Panc1 (cell line): Measurements from ENCODE around the gene RAET1E. TPM values are rescaled to one million over a fixed set of nuclear protein-coding genes. Genes with fewer than 3 reads are reported as not detected.

ENCODE experiments used
- ATAC-seq: fragments of 200-7000 bp; cut with Tn5 transposase; 2 replicates; pipeline ENCODE4 v1.9.1; 2020; ENCODE audit warnings: mild to moderate bottlenecking, moderate library complexity
- BruUV-seq: library from RNA; stranded (reverse); fragments of 400-500 nt; replicated peaks from 2 replicates; lab custom pipeline; 2021; lab: Mats Ljungman, UMichigan
- CTCF ChIA-PET: fragments of 300-600 bp; sonication (Branson Sonifier 250); formaldehyde crosslinking; loops from one replicate; lab custom pipeline; 2022; ENCODE audit warnings: antibody characterized with exemption; lab: Charles Lee
- POLR2A ChIA-PET: fragments of 300-600 bp; sonication (Branson Sonifier 250); formaldehyde crosslinking; loops from one replicate; lab custom pipeline; 2022; ENCODE audit warnings: antibody characterized with exemption; lab: Charles Lee
- DNase-seq: peaks from one replicate; pipeline ENCODE4 v3.0.0-alpha.2; 2010; ENCODE audit warnings: low read depth, low spot score
- H3K27ac ChIP-seq: 2 replicates; pipeline ENCODE4 v1.5.1; 2011; ENCODE audit warnings: mild to moderate bottlenecking, low read length, inconsistent platforms
- H3K27me3 ChIP-seq: fragments of 200-500 bp; sonication (Bioruptor generic); 2 replicates; pipeline ENCODE4 v1.6.0; 2014; ENCODE audit warnings: low read length, inconsistent platforms; ENCODE audit not compliant: control insufficient read depth, insufficient read depth
- H3K36me3 ChIP-seq: fragments of 200-500 bp; sonication (Bioruptor generic); 2 replicates; pipeline ENCODE4 v1.5.1; 2014; ENCODE audit warnings: inconsistent platforms, mild to moderate bottlenecking, low read length, moderate library complexity; ENCODE audit not compliant: control insufficient read depth, insufficient read depth
- H3K4me1 ChIP-seq: 2 replicates; pipeline ENCODE4 v1.5.1; 2011; ENCODE audit warnings: inconsistent platforms, mild to moderate bottlenecking, low read length, moderate library complexity; ENCODE audit not compliant: control insufficient read depth, insufficient read depth
- H3K4me3 ChIP-seq, 2 experiments: 2 replicates each; pipeline ENCODE4 v1.5.1; 2011 to 2012; ENCODE audit warnings: low read depth in 2 of 2, low read length in 2 of 2, mild to moderate bottlenecking in 2 of 2, inconsistent platforms in 1 of 2, moderate library complexity in 1 of 2
- H3K9me3 ChIP-seq: fragments of 200-500 bp; sonication (Bioruptor generic); 2 replicates; pipeline ENCODE4 v1.5.1; 2014; ENCODE audit warnings: low read depth, mild to moderate bottlenecking, inconsistent platforms, low read length, moderate library complexity; ENCODE audit not compliant: control insufficient read depth, insufficient read depth
- POLR2AphosphoS5 ChIP-seq: IDR thresholded peaks from 2 replicates; pipeline ENCODE4 v1.6.1; 2012; ENCODE audit warnings: mild to moderate bottlenecking, low read depth, low read length, moderate library complexity
- REST ChIP-seq, 2 experiments: IDR thresholded peaks; 2 replicates each; pipeline ENCODE4 v1.6.1; 2011 to 2012; ENCODE audit warnings: low read depth in 2 of 2, control low read depth in 1 of 2, low read length in 1 of 2, mild to moderate bottlenecking in 1 of 2, moderate library complexity in 1 of 2; ENCODE audit not compliant: insufficient read depth in 1 of 2
- SIN3A ChIP-seq: IDR thresholded peaks from 2 replicates; pipeline ENCODE4 v1.6.1; 2012; ENCODE audit warnings: low read depth, mild to moderate bottlenecking, low read length, moderate library complexity, borderline replicate concordance; ENCODE audit not compliant: insufficient read depth
- TCF7L2 ChIP-seq: IDR thresholded peaks from 2 replicates; pipeline ENCODE4 v1.6.1; 2011; ENCODE audit warnings: mild to moderate bottlenecking, low read depth, low read length, inconsistent platforms
- in situ Hi-C: cut with HindIII; loops from 2 replicates; pipeline ENCODE4 v1.10.0; 2016; ENCODE audit warnings: low sequenced_read_pairs, low pct_unique_long_range_greater_than_20kb
- intact Hi-C: fragments of 100-400 bp; cut with micrococcal nuclease; formaldehyde crosslinking; loops from one replicate; pipeline ENCODE4 v1.10.0; 2022; ENCODE audit not compliant: unreplicated experiment
- total RNA-seq: library from RNA; stranded (reverse); gene quantifications from one replicate; pipeline ENCODE4 v1.2.1, GENCODE V29; 2021; ENCODE audit not compliant: unreplicated experiment
- TF ChIP-seq, protein P1 (sequence below): fragments of 450-650 bp; IDR thresholded peaks from 2 replicates; pipeline ENCODE4 v1.5.1; 2017; ENCODE audit warnings: mild to moderate bottlenecking

The RAET1E gene
- total RNA-seq, 1 experiment from 2014 or later: 1.8 TPM

- Histone ChIP-seq H3K9me3 (no peaks in the 10 kb centered on the region), H3K36me3 (no peaks in the 10 kb centered on the region), H3K27ac (no peak overlapping the region), H3K4me3 (no peak overlapping the region), H3K4me1 (no peaks in the 10 kb centered on the region), H3K27me3 (no peaks in the 10 kb centered on the region)
- no peak for TF ChIP-seq POLR2AphosphoS5
- TF ChIP-seq, protein P1, sequence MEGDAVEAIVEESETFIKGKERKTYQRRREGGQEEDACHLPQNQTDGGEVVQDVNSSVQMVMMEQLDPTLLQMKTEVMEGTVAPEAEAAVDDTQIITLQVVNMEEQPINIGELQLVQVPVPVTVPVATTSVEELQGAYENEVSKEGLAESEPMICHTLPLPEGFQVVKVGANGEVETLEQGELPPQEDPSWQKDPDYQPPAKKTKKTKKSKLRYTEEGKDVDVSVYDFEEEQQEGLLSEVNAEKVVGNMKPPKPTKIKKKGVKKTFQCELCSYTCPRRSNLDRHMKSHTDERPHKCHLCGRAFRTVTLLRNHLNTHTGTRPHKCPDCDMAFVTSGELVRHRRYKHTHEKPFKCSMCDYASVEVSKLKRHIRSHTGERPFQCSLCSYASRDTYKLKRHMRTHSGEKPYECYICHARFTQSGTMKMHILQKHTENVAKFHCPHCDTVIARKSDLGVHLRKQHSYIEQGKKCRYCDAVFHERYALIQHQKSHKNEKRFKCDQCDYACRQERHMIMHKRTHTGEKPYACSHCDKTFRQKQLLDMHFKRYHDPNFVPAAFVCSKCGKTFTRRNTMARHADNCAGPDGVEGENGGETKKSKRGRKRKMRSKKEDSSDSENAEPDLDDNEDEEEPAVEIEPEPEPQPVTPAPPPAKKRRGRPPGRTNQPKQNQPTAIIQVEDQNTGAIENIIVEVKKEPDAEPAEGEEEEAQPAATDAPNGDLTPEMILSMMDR: no peak
- no peak for TF ChIP-seq TCF7L2
- no peak for TF ChIP-seq SIN3A
- TF ChIP-seq REST (IDR thresholded peaks at IDR 0.05; ENCODE audit: insufficient read depth in 1 of 2, low read depth in 2 of 2, low read length in 1 of 2): no peak
- ChIA-PET POLR2A (no interaction called here), CTCF (no interaction called here)
- DNase-seq (no peak), ATAC-seq (no peak)
- in situ Hi-C loops (no loop called here), intact Hi-C loops (no loop called here)
- BruUV-seq: no TSS peak
Observed at GRCh38 chr6:149918151-149918905, 20.4 kb upstream of the RAET1E start.

DNA sequence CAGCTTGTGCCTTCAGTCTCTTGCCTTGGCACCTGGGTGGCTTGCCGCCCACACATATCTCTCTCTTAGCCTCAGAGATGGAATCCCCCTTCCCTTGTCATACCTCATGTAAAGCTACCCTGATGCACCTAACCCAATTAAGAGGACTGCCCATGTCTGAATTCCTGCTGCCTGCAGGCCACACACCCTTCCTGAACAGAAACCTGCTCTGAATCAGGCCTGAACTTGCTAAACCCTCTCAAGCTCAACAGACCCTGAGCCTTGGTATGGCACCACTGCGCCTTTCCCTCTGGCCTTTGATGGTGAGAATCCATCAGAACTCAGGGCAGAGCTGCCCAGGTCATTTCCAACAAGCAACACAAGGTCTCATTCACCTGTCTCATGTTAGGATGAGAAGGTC, 19.8 kb upstream of the RAET1E start:
- in situ Hi-C loops: no loop called here
- intact Hi-C loops: no loop called here
- H3K27me3 ChIP-seq: no peaks in the 10 kb centered on the region
- H3K27ac ChIP-seq: no peak overlapping the region
- DNase-seq: no peak
- no peaks in the 10 kb centered on the region for H3K4me1 ChIP-seq
- ChIA-PET POLR2A (no interaction called here), CTCF (no interaction called here)
- BruUV-seq: no TSS peak
- ATAC-seq: no peak
- TF ChIP-seq, protein P1: no peak
- no peak for TF ChIP-seq POLR2AphosphoS5
- no peak for TF ChIP-seq SIN3A
- no peak for TF ChIP-seq REST (IDR thresholded peaks at IDR 0.05; ENCODE audit: insufficient read depth in 1 of 2, low read depth in 2 of 2, low read length in 1 of 2)
- no peak for TF ChIP-seq TCF7L2
- H3K36me3 ChIP-seq: no peaks in the 10 kb centered on the region
- H3K9me3 ChIP-seq: no peaks in the 10 kb centered on the region
- no peak overlapping the region for H3K4me3 ChIP-seq
